Testis (tissue), 2 donors: Measurements from ENCODE around the gene CKAP4.

Source experiments
- CTCF ChIP-seq, 3 experiments: fragments of 450-650 bp in 2 of 3; fragments of 200-600 bp in 1 of 3; sonication (generic) in 1 of 3; IDR thresholded peaks; one replicate each; pipeline ENCODE4 v1.5.1; 2016 to 2019; ENCODE audit warnings: antibody characterized with exemption in 3 of 3, mild to moderate bottlenecking in 2 of 3, moderate library complexity in 1 of 3
- POLR2A ChIP-seq: fragments of 450-650 bp; IDR thresholded peaks from one replicate; pipeline ENCODE4 v1.6.1; 2017; ENCODE audit warnings: antibody characterized with exemption, mild to moderate bottlenecking, moderate library complexity

DNA sequence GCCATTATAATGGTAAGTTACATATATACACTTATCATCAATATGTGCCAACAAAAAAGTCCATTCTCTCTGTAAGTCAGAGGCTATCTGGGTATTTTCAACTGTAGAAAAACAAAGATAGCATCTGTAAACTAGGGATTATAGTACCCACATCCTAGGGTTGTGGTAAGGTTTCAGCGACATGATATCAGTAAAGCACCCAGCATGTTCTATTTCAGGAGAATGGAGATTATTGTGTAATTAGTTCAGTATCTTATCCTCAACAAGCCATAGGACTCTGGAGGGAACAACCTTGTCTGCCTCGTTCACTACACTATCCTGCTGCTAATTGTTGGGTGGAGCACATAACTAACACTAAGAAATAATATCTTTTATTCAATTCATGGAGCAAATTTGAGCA, 19.7 kb upstream of the CKAP4 start:
- no peak for TF ChIP-seq POLR2A
- no peak for TF ChIP-seq CTCF (IDR thresholded peaks at IDR 0.05)
